Measurements from ENCODE around the gene EFR3B.
A peak's percentile ranks its signal among the peaks of the same experiment; 100 is the strongest.

The EFR3B gene

GRCh38 chr2:25076749-25077148 is 34.9 kb downstream of the EFR3B start:
- TF ChIP-seq POLR2A (IDR thresholded peaks at IDR 0.05; ENCODE audit: extremely low read depth, insufficient read length) (no peak), CTCF (IDR thresholded peaks at IDR 0.05; ENCODE audit: low read depth, low read length) (no peak), MAX (IDR thresholded peaks at IDR 0.05; ENCODE audit: low read depth, low read length) (no peak), MYC (IDR thresholded peaks at IDR 0.05; ENCODE audit: low read depth, low read length) (no peak)
- DNase-seq (ENCODE audit: low read depth): peak; percentile 16
- H3K4me3 ChIP-seq (ENCODE audit: low read depth, low read length): no peak overlapping the region

GRCh38 chr2:25077789-25078169 is 35.9 kb downstream of the EFR3B start:
- H3K4me3 ChIP-seq (ENCODE audit: low read depth, low read length): no peak overlapping the region
- no peak for TF ChIP-seq MAX (IDR thresholded peaks at IDR 0.05; ENCODE audit: low read depth, low read length)
- TF ChIP-seq CTCF (IDR thresholded peaks at IDR 0.05; ENCODE audit: low read depth, low read length): no peak
- no peak for TF ChIP-seq MYC (IDR thresholded peaks at IDR 0.05; ENCODE audit: low read depth, low read length)
- TF ChIP-seq POLR2A (IDR thresholded peaks at IDR 0.05; ENCODE audit: extremely low read depth, insufficient read length): no peak

GRCh38 chr2:25078170-25079049 is 36.5 kb downstream of the EFR3B start:
- no peak for TF ChIP-seq CTCF (IDR thresholded peaks at IDR 0.05; ENCODE audit: low read depth, low read length)
- no peak for TF ChIP-seq MYC (IDR thresholded peaks at IDR 0.05; ENCODE audit: low read depth, low read length)
- no peak for TF ChIP-seq MAX (IDR thresholded peaks at IDR 0.05; ENCODE audit: low read depth, low read length)
- TF ChIP-seq POLR2A (IDR thresholded peaks at IDR 0.05; ENCODE audit: extremely low read depth, insufficient read length): no peak
- no peak for DNase-seq (ENCODE audit: low read depth)
- H3K4me3 ChIP-seq (ENCODE audit: low read depth, low read length): no peak overlapping the region

More at GRCh38 chr2:25077789-25078169, 35.9 kb downstream of the EFR3B start:
- DNase-seq (ENCODE audit: low read depth): no peak

GRCh38 chr2:25079050-25079635 is 37.3 kb downstream of the EFR3B start:
- DNase-seq (ENCODE audit: low read depth): no peak
- no peak overlapping the region for H3K4me3 ChIP-seq (ENCODE audit: low read depth, low read length)
- TF ChIP-seq MAX (IDR thresholded peaks at IDR 0.05; ENCODE audit: low read depth, low read length): no peak
- TF ChIP-seq POLR2A (IDR thresholded peaks at IDR 0.05; ENCODE audit: extremely low read depth, insufficient read length): no peak
- no peak for TF ChIP-seq CTCF (IDR thresholded peaks at IDR 0.05; ENCODE audit: low read depth, low read length)
- no peak for TF ChIP-seq MYC (IDR thresholded peaks at IDR 0.05; ENCODE audit: low read depth, low read length)

GRCh38 chr2:25081237-25081790 is 39.4 kb downstream of the EFR3B start:
- no peak for DNase-seq (ENCODE audit: low read depth)

More at GRCh38 chr2:25081237-25081790, 39.4 kb downstream of the EFR3B start:
- no peak for TF ChIP-seq POLR2A (IDR thresholded peaks at IDR 0.05; ENCODE audit: extremely low read depth, insufficient read length)
- TF ChIP-seq MYC (IDR thresholded peaks at IDR 0.05; ENCODE audit: low read depth, low read length): no peak
- TF ChIP-seq MAX (IDR thresholded peaks at IDR 0.05; ENCODE audit: low read depth, low read length): no peak
- no peak for TF ChIP-seq CTCF (IDR thresholded peaks at IDR 0.05; ENCODE audit: low read depth, low read length)
- H3K4me3 ChIP-seq (ENCODE audit: low read depth, low read length): no peak overlapping the region

Measured in NB4 (cell line).